Tibial nerve (tissue), 4 donors: ENCODE results near the gene RAI1. TPM values are rescaled to one million over a fixed set of nuclear protein-coding genes. Genes with fewer than 3 reads are reported as not detected.

ENCODE experiments used
- DNase-seq, 2 donors: peaks; one replicate each; pipeline ENCODE4 v3.0.0-alpha.2; 2019; ENCODE audit warnings: low spot score in 2 of 2
- H3K27ac ChIP-seq, 4 donors: fragments of 200-600 bp; sonication (generic) in 3 of 4; one replicate each; pipeline ENCODE4 v1.5.1; 2017 to 2019; ENCODE audit warnings: mild to moderate bottlenecking in 1 of 4
- H3K27me3 ChIP-seq, 2 donors: fragments of 200-600 bp; sonication (generic) in 1 of 2; one replicate each; pipeline versions ENCODE4 v1.5.1 to v1.6.0; 2017 to 2019
- H3K36me3 ChIP-seq, 3 donors: fragments of 200-600 bp; sonication (generic); one replicate each; pipeline ENCODE4 v1.5.1; 2018 to 2019
- H3K4me1 ChIP-seq, 4 donors: fragments of 200-600 bp; sonication (generic) in 3 of 4; one replicate each; pipeline ENCODE4 v1.5.1; 2017 to 2019
- H3K4me3 ChIP-seq, 4 donors: fragments of 200-600 bp; sonication (generic) in 3 of 4; one replicate each; pipeline ENCODE4 v1.5.1; 2017 to 2019; ENCODE audit warnings: mild to moderate bottlenecking in 1 of 4, moderate library complexity in 1 of 4
- H3K9me3 ChIP-seq, 4 donors: fragments of 200-600 bp; sonication (generic) in 3 of 4; one replicate each; pipeline ENCODE4 v1.5.1; 2017 to 2019
- CTCF ChIP-seq, 5 experiments: fragments of 200-600 bp in 3 of 5; fragments of 450-650 bp in 2 of 5; sonication (generic) in 3 of 5; IDR thresholded peaks; one replicate each; pipeline ENCODE4 v1.5.1; 2016 to 2019; ENCODE audit warnings: antibody characterized with exemption in 5 of 5, mild to moderate bottlenecking in 3 of 5, moderate library complexity in 2 of 5
- EP300 ChIP-seq, 2 donors: sonication (generic); formaldehyde crosslinking; IDR thresholded peaks; one replicate each; pipeline ENCODE4 v1.6.1; 2017; ENCODE audit warnings: antibody characterized with exemption in 2 of 2, mild to moderate bottlenecking in 1 of 2
- POLR2A ChIP-seq, 2 donors: fragments of 450-650 bp; IDR thresholded peaks; one replicate each; pipeline ENCODE4 v1.6.1; 2017; ENCODE audit warnings: antibody characterized with exemption in 2 of 2, mild to moderate bottlenecking in 2 of 2, moderate library complexity in 2 of 2
- WGBS, 2 donors: methylation state at CpG; one replicate each; pipeline ENCODE4 v1.1.5; 2018; 5-methylcytosine and 5-hydroxymethylcytosine counted together
- total RNA-seq, 4 donors: library from RNA; depleted of rRNA; stranded (reverse); fragments of >200 nt; gene quantifications; one replicate each; pipeline ENCODE4 v1.1.0, GENCODE V29; 2016

Gene RAI1
- total RNA-seq, 4 donors from 2014 or later = 32.9 to 52.7 (median 45.9) TPM

GRCh38 chr17:17698869-17699351, 17.7 kb downstream of the RAI1 start:
- WGBS, 2 donors = 45% methylated on average over 8 of the region's 8 CpGs
- TF ChIP-seq POLR2A (IDR thresholded peaks at IDR 0.05) (peak in 1 of 2 donors; percentile 30), EP300 (IDR thresholded peaks at IDR 0.05) (no peak)
- DNase-seq = no peak
- H3K36me3 ChIP-seq = no peaks in the 10 kb centered on the region
- H3K9me3 ChIP-seq = no peaks in the 10 kb centered on the region
- no peak overlapping the region for H3K4me3 ChIP-seq
- H3K4me1 ChIP-seq = peaks cover 0 to 95% (median 64%) of the 10 kb centered on the region in 4 donors
- peak overlapping the region in 3 of 4 donors; percentile 63 to 98 (median 95) for H3K27ac ChIP-seq
- no peaks in the 10 kb centered on the region for H3K27me3 ChIP-seq

DNA sequence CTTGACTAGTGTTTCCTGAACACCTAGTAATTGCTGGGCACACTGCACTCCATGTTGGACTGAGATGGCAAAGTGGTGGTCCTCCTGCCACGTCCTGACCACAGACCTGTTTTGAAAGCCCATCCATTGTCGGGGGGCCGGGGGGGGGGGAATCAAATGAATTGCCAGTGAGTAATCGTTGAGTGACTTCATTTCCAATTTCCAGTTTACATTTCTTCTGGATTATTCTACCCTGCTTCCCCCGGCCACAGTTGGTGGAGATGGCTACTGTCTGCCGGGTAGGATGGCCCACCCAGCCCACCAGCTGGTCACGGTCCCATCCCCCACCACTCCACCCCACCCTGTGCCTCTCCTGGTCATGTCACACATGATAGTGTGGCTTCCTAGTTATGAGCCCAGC, 18.2 kb downstream of the RAI1 start:
- TF ChIP-seq EP300 (IDR thresholded peaks at IDR 0.05) = no peak
- TF ChIP-seq POLR2A (IDR thresholded peaks at IDR 0.05) = no peak
- TF ChIP-seq CTCF (IDR thresholded peaks at IDR 0.05) = no peak
- H3K27ac ChIP-seq = peak overlapping the region; percentile 46 to 98 (median 79)
- H3K4me3 ChIP-seq = no peak overlapping the region
- H3K27me3 ChIP-seq = no peaks in the 10 kb centered on the region
- no peaks in the 10 kb centered on the region for H3K36me3 ChIP-seq
- 70 to 79% methylated on average over 7 of the region's 7 CpGs for WGBS, 2 donors
- H3K9me3 ChIP-seq = no peaks in the 10 kb centered on the region
- DNase-seq = no peak
- peaks cover 0 to 96% (median 64%) of the 10 kb centered on the region in 4 donors for H3K4me1 ChIP-seq

GRCh38 chr17:17700251-17700969, 19.2 kb downstream of the RAI1 start:
- no peak for DNase-seq
- Histone ChIP-seq H3K9me3 (no peaks in the 10 kb centered on the region), H3K36me3 (no peaks in the 10 kb centered on the region), H3K4me1 (peaks cover 0 to 92% (median 63%) of the 10 kb centered on the region in 4 donors), H3K27ac (peak overlapping the region; percentile 46 to 98 (median 79)), H3K27me3 (no peaks in the 10 kb centered on the region), H3K4me3 (peak overlapping the region; percentile 33 to 53 (median 46))
- 14 to 17% methylated on average over 38 to 80 of the region's 86 CpGs for WGBS, 2 donors
- TF ChIP-seq EP300 (IDR thresholded peaks at IDR 0.05) (no peak), CTCF (IDR thresholded peaks at IDR 0.05) (no peak), POLR2A (IDR thresholded peaks at IDR 0.05) (no peak)

DNA sequence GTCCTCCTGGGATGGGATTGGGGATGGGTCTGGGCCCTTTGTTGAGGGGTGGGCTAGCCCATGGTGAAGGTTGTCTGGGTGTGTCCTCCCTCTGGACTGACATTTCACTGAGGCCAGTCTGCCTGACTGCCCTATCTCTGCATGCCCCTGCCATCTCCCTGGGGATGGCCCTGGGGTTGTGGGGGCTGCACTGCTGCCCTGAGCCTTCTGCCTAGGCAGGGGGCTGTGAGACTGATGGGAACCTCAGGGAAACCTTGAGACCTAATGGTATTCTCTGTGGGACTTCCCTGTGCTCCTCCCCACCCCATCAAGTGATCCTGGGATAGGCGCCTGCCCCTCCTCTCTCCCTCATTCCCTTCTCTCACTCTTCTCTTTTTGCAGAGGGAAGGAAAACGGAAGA, 19.9 kb downstream of the RAI1 start:
- no peaks in the 10 kb centered on the region for H3K36me3 ChIP-seq
- H3K27me3 ChIP-seq = no peaks in the 10 kb centered on the region
- TF ChIP-seq CTCF (IDR thresholded peaks at IDR 0.05) = no peak
- no peak for TF ChIP-seq EP300 (IDR thresholded peaks at IDR 0.05)
- no peak for TF ChIP-seq POLR2A (IDR thresholded peaks at IDR 0.05)
- H3K27ac ChIP-seq = peak overlapping the region; percentile 46 to 98 (median 79)
- H3K4me3 ChIP-seq = no peak overlapping the region
- H3K9me3 ChIP-seq = no peaks in the 10 kb centered on the region
- H3K4me1 ChIP-seq = peaks cover 0 to 87% (median 56%) of the 10 kb centered on the region in 4 donors
- DNase-seq = no peak
- 79 to 82% methylated on average over 2 of the region's 2 CpGs for WGBS, 2 donors

DNA sequence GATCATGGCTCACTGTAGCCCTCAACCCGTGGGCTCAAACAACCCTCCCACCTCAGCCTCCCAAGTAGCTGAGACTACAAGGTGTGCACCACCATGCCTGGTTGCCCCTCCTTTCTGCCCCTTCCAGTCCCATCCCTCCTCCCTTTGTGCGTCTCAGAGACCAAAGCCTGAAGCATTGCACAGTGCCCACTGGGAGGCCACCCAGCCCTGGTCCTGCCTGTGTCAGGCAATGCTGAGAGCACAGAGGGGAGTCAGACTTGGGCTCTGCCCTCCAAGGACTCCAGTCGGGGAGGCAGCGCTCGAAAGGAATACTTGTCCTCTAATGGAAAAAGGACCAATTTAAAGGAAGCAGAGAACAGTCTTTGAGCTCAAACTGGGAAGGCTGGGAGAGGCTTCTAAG, 20.4 kb downstream of the RAI1 start:
- H3K27ac ChIP-seq = peak overlapping the region in 1 of 4 donors; percentile 4
- H3K9me3 ChIP-seq = no peaks in the 10 kb centered on the region
- TF ChIP-seq EP300 (IDR thresholded peaks at IDR 0.05) = no peak
- no peak for TF ChIP-seq POLR2A (IDR thresholded peaks at IDR 0.05)
- TF ChIP-seq CTCF (IDR thresholded peaks at IDR 0.05) = no peak

More for the DNA sequence above, 20.4 kb downstream of the RAI1 start:
- no peak for DNase-seq
- Histone ChIP-seq H3K36me3 (no peaks in the 10 kb centered on the region), H3K27me3 (no peaks in the 10 kb centered on the region), H3K4me1 (peaks cover 0 to 87% (median 53%) of the 10 kb centered on the region in 4 donors), H3K4me3 (no peak overlapping the region)
- 86 to 89% methylated on average over 5 of the region's 5 CpGs for WGBS, 2 donors
